Activated T-cell treated with anti-CD3 and anti-CD28 coated beads, Interleukin-2, amount 50 U/mL, for 1 hour (primary cell): Measurements from ENCODE around the gene CPN1.

ENCODE experiments used
- DNase-seq: peaks from one replicate; pipeline ENCODE4 v3.0.0-alpha.2; 2020

The CPN1 gene

DNA sequence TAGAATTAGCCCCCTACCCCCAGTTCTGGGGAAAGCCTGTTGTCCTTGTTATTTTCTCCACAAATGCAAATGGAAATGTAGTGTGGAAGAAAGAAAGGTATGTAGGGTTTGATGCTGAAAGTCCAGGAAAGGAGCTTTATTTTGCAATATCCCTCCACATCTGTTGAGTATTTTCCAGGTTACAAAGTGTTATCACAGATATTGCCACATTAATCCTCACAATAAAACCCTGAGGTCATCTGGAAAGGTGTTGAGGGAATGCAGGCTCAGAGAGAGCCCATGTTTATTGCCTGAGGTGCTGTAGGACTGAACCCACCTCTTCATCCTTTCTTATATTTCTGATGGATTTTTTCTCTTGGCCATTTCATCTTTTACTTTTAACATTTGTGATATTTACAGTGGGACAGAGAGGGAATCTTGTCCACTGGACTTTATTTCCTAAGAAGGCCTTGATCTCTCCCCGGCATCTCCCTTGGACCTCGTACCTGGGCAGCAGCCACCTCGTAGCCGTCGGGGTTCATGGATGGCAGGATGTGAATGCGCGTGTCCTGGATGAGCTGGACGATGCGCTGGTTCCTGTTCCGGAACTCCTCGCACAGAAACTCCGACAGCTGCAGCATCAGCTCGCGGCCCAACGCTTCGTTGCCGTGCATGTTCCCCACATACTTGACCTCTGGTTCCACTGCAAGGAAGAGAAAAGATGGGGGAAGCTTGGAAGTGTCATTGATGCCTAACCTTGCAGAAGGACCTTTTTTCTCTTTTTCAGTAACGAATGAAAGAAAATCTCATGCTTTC lies 6.0 kb downstream of the CPN1 start:
- DNase-seq = no peak

DNA sequence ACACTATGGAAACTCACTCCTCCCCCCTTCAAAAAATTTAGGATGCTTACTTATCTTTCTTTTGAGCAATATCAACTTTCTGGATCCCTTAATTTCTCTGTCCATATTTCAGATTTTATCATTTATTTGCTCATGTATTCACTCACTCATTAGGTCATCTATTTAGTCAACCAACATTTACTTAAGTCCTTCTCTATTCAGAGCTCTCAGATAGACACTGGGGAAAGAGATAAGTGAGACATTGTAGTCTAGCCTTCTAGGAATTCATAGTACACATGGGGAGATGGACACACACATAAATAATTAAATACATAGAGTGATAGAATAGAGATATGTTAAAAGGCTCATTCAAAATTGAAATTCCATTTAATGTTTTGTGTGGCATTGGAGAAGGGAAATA lies 9.2 kb downstream of the CPN1 start:
- DNase-seq = no peak

- no peak for DNase-seq
Observed at GRCh38 chr10:100071529-100071928, 10.1 kb downstream of the CPN1 start.

GRCh38 chr10:100067466-100067865 lies 14.2 kb downstream of the CPN1 start:
- no peak for DNase-seq

DNA sequence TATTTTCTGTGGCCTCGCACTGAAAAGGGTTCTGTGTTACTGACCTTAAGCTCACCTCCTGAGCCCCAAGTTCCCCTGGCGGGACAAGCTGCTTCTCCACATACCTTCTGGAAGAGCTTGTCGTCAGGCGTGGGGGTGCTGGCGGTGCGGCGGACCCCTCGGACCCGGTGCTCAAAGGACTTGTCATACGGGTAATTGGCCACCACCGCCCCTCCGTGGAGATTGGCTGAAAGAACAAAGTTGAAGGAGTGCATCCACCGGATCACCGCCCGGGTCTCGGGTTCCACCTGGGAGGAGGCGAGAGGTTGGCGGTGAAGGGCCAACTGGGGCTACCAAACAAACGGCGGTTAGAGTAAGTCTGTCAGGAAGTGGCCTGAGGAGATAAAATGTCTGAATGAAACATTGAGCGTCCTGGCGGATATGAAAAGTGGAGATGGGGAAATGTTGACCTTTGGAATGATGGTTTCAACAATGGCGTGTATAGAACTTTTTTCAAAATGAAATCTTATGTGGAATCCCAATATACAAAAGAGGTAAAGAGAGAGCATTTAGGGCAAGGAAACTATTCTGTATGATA lies 16.5 kb downstream of the CPN1 start:
- no peak for DNase-seq

GRCh38 chr10:100061401-100061800 lies 20.3 kb downstream of the CPN1 start:
- no peak for DNase-seq

- no peak for DNase-seq
Observed at GRCh38 chr10:100057948-100058347, 23.7 kb downstream of the CPN1 start.

GRCh38 chr10:100053686-100054460 lies 27.8 kb downstream of the CPN1 start:
- no peak for DNase-seq

- DNase-seq = peak; percentile 78
Observed at GRCh38 chr10:100046021-100046486, 35.6 kb downstream of the CPN1 start.

DNA sequence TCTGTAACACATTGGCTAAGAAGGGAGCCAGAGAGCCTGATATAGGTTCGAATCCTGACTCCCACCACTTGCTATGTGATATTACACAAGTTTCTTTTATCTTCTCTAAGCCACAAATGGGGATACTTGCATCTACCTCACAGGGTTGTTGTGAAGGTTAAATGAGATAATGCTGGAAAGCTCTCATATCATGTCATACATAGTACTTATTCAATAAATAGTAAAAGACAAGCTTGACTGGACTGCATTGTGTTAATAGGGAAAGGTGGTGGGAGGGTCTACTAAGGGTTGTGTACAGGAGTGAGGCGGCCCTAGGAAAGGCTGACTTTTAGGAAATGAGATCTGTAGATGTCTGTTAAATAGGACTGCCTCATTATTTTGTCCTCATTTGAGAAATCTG lies 36.1 kb downstream of the CPN1 start:
- no peak for DNase-seq

DNA sequence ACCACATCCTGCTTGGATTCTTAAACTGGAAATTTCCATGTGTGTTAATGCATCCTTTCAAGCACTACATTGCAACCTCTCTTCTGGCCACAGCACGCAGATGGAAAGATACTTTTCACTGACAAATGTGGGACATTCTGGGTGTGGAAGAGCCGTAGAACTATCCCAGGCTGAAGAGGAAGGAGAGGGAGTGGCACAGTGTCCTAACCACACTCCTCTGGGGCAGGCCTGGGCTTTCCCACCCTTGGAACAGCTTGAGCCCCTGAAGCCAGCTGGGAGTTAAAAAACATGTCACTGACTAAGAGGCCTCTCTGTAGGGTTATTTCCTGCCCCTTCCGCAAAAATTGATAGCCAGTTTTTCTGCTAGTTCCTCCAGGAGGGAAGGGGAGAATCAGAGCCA lies 37.9 kb downstream of the CPN1 start:
- DNase-seq = no peak

DNA sequence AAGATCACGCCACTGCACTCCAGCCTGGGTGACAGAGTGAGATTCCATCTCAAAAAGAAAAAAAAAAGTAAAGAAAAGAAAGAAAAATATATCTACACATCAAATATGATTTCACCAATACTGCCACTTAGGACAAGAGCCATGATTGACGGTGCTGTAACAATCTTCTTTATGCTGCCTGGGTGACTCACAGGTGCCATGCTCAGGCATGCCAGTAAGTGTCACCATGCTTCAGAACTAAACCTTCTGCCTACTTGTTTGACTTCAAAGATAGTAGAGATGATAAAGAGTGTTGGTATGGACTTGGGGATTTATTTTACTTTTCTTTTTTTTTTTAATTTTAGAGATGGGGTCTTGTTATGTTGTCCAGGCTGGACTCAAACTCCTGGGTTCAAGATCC lies 38.3 kb downstream of the CPN1 start:
- DNase-seq = no peak

DNA sequence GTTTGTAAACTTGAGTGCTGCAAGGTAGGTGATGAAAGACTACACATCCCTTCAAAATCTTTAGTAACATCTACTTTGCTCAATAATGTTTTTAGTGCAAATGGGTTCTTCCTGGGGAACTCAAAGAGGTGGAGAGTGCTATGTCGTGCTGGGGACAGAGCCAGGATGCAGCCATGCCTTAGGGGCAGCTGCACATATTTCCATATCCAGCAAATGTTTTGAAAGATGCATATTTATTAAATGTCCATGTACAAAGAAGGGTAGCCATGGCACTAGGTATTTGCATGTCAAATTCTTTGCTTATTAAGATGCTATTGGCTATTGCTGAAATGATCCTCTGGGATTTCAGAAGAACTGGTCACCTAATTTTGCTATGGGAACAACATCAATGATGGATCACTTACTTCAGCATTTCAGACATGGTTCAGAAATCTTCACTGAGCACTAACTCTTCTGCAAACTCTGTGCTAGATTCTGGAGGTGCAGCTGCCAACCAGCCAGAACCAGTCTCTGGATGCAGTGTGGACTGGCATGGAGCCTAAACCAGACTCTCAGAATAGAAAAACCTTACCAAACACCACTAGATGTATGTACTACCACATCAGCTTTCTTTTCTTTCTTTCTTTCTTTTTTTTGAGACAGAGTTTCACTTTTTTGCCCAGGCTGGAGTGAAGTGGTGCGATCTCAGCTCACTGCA lies 40.2 kb downstream of the CPN1 start:
- DNase-seq = no peak

DNA sequence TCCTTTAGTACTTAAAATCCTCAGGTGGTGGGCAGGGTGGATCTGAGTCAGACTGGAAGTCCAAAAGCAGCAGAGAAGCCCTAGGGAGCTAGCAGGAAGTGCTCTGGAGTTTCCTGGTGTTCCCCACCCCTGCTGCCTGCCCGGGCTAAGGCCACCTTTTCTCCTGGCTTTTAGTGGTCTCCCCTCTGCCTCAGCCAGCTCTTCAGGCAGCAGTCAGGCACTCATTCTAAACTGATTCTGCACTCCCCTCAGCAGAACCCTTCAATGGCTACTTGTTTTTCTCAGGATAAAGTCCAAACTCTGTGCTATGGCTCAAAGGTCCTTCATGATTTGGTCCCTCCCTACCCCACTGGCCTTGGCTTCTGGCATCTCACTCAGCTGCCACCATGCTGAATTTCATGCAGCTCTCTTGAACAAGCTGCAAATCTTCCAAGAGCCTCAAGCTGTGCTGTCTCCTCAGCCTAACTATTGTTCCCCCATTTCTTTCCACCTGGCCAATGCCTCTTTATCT lies 43.1 kb downstream of the CPN1 start:
- DNase-seq = no peak

- DNase-seq = no peak
Observed at GRCh38 chr10:100037758-100038315, 43.8 kb downstream of the CPN1 start.

DNA sequence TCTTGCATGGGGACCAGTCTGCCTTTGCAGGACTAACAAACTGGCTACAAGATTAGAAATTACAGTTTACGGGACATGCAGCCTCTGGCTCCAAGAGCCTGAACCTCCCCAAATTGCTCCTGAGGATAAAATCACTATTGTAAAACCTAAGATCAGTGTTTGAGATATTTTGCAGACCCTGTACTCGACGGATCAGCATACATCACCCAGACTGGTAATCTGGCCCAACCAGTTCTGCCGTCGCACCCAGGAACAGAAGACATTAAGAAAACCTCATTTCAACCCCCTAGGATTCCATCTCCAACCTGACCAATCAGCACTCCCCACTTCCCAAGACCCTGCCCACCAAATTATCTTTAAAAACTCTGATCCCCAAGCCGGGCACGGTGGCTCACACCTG lies 44.8 kb downstream of the CPN1 start:
- no peak for DNase-seq

- DNase-seq = no peak
Observed at GRCh38 chr10:100033766-100034418, 47.8 kb downstream of the CPN1 start.

DNA sequence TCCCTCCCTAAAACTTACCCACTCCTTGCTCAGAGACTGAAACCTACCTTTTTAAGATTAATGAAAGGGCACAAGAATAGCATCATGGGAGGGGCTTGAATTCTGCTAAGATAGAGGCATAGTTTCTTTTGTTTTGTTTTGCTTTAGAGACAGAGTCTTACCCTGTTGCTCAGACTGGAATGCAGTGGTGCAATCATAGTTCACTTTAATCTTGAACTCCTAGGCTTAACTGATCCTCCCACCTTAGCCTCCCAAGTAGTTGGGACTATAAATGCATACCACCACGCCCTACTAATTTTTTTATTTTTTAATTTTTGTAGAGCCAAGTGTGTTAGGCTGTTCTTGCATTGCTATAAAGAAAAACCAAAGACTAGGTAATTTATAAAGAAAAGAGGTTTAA lies 54.3 kb downstream of the CPN1 start:
- no peak for DNase-seq

- no peak for DNase-seq
Observed at GRCh38 chr10:100025576-100025975, 56.1 kb downstream of the CPN1 start.

- no peak for DNase-seq
Observed at GRCh38 chr10:100024748-100025147, 56.9 kb downstream of the CPN1 start.

- DNase-seq = no peak
Observed at GRCh38 chr10:100022403-100022802, 59.3 kb downstream of the CPN1 start.

DNA sequence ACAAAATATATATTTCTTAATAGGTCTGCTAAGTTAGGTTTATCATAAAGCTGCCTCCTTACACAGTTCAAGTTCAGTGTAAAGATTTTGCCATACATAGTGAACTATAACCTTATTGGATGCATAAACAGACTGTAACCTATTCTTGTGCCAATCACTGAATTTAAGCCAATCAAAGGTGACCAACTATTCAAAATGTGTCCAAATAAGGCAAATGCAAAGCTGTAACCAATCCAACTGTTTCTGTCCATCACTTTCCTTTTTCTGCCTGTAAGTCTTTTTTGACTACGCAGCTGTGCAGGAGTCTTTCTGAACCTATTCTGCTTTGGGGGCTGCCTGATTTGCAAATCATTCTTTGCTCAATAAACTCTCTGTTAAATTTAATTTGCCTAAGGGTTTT lies 60.3 kb downstream of the CPN1 start:
- no peak for DNase-seq
